HUES64 (cell line): ENCODE data around the gene RASA3.
A peak's percentile ranks its signal among the peaks of the same experiment; 100 is the strongest.

Experiments
- H3K27ac ChIP-seq: 2 replicates; pipeline ENCODE4 v1.7.0; 2013; ENCODE audit warnings: low read depth, low read length, inconsistent platforms
- H3K27me3 ChIP-seq: 2 replicates; pipeline ENCODE4 v1.6.1; 2013; ENCODE audit warnings: mild to moderate bottlenecking, low read length; ENCODE audit not compliant: insufficient read depth
- H3K36me3 ChIP-seq: 2 replicates; pipeline ENCODE4 v1.6.1; 2013; ENCODE audit warnings: mild to moderate bottlenecking, low read length; ENCODE audit not compliant: insufficient read depth
- H3K4me1 ChIP-seq: 2 replicates; pipeline ENCODE4 v1.6.1; 2013; ENCODE audit warnings: mild to moderate bottlenecking, low read length, moderate library complexity; ENCODE audit not compliant: insufficient read depth
- H3K4me3 ChIP-seq: 2 replicates; pipeline ENCODE4 v1.5.1; 2013; ENCODE audit warnings: mild to moderate bottlenecking, low read length, moderate library complexity
- H3K9ac ChIP-seq: 2 replicates; pipeline ENCODE4 v1.6.1; 2013; ENCODE audit warnings: mild to moderate bottlenecking, low read depth, low read length
- H3K9me3 ChIP-seq: 2 replicates; pipeline ENCODE4 v1.6.1; 2013; ENCODE audit warnings: low read depth, low read length; ENCODE audit not compliant: insufficient read depth
- WGBS: fragments of 150-250, 120-280 bp; methylation state at CpG from one replicate; pipeline ENCODE4 v1.1.7; 2013; ENCODE audit warnings: missing lambda C conversion rate; 5-methylcytosine and 5-hydroxymethylcytosine counted together

Gene RASA3

DNA sequence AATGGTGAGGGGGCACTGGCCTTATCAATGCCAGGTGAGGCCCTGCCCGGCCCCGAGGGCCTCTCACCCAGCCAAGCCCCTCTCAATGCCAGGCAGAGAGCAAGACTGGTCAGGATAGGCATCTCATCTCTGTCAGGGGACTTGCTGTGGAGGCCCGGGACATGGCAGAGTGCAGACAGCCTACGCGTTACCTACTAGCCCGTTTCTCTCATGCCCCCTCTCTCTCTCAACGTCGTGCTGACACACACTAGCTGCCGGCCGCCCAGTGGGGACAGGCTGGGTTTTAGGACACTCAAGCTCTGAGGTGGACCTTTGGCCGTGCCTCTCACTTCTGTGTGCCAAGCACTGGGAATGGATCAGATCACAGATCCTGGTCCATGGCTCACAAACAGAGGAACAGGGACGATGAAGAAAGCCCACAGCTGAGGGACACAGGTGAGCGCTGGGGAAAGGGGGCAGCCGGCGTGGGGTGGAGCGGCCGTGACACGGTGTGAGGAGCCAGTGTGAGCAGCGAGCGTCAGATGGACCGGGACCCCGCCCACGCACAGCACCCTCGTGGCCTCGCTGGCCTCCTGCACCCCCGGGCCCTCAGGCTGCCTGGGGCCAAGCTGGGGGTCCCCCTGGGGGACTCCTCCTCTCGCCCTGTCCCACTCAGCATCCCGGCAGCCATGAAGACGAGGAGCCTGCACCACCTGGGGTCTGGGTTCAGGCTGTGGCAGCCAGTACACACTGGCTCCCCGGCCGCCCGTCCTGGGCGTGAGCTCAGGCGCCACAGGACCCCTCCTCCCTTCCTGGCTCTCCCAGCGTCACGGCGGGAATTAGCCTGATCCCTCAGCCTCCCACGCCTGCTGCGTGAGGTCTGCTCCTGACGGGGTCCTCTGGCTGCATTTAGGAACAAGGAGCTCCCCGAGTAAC is 81.6 kb downstream of the RASA3 start:
- no peaks in the 10 kb centered on the region for H3K27me3 ChIP-seq
- H3K36me3 ChIP-seq = no peaks in the 10 kb centered on the region
- no peak overlapping the region for H3K4me3 ChIP-seq
- no peak overlapping the region for H3K9ac ChIP-seq
- 93% methylated on average over 40 of the region's 41 CpGs for WGBS
- H3K27ac ChIP-seq = no peak overlapping the region
- no peaks in the 10 kb centered on the region for H3K9me3 ChIP-seq
- no peaks in the 10 kb centered on the region for H3K4me1 ChIP-seq

DNA sequence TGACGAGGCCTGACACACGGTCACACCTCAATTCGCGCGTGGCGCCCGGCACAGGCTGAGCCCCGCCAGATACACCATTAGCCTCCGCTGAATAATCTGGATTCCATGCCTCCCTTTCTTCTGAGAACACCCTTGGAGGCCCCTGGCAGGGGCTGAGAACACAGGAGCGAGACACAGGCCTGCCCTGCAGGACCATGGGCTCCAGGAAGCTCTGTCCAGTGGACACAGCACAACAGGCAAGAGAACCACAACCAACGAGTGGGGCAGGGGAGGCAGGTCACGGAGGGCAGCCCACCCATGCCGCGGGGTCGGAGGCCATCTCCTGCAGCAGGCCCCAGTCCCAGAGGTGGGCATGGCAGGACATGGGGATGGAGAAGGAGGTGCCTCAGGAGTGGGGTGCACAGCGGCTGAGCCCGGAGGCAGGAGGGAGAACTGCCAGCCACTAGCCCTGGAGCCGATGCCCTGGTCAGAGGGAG is 82.8 kb downstream of the RASA3 start:
- no peak overlapping the region for H3K9ac ChIP-seq
- no peaks in the 10 kb centered on the region for H3K27me3 ChIP-seq
- no peaks in the 10 kb centered on the region for H3K9me3 ChIP-seq
- no peak overlapping the region for H3K27ac ChIP-seq
- H3K4me3 ChIP-seq = no peak overlapping the region
- no peaks in the 10 kb centered on the region for H3K4me1 ChIP-seq
- WGBS = 94% methylated on average over 18 of the region's 18 CpGs
- no peaks in the 10 kb centered on the region for H3K36me3 ChIP-seq

DNA sequence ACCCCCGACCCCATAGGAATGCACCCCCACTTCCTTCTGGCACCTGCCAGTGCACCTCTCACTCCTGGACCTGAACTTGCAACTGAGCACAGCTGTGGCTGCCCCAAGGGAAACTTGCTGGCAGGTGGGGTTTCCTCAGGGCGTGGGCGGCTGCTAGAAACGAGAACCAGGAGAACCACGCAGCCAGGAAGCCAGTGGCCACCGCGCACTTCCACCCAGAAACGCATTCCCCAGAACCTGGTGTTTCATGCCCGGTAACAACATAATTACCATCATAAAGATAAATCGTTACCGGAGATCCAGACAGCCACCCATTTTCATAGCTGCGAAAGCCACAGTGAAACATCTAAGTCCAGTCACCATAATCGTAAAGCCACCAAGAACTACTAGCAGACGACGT is 83.4 kb downstream of the RASA3 start:
- 92% methylated on average over 15 of the region's 15 CpGs for WGBS
- H3K4me1 ChIP-seq = no peaks in the 10 kb centered on the region
- no peak overlapping the region for H3K27ac ChIP-seq
- no peak overlapping the region for H3K9ac ChIP-seq
- no peaks in the 10 kb centered on the region for H3K9me3 ChIP-seq
- H3K36me3 ChIP-seq = no peaks in the 10 kb centered on the region
- no peaks in the 10 kb centered on the region for H3K27me3 ChIP-seq
- H3K4me3 ChIP-seq = no peak overlapping the region

DNA sequence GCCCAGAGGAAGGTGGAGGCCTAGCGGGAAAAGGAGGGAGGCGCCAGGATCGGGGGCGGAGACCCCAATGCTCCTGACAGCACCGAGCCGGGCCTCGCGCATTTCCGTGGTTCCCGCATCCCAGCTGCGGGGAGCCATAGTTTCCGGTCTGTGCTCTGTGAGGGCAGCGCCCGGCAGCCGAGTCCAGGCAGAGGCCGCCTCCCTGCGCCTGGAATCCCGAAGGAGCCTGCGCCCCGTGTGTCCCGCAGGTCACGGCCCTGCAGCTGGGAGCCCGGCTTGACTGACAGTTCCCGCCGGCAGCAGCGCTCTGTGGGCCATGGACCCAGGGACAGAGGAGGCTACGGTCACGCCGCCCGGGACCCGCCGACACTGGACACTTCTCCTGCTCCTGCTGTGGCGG is 84.0 kb downstream of the RASA3 start:
- H3K9me3 ChIP-seq = no peaks in the 10 kb centered on the region
- WGBS = 85% methylated on average over 33 of the region's 33 CpGs
- no peak overlapping the region for H3K27ac ChIP-seq
- no peaks in the 10 kb centered on the region for H3K36me3 ChIP-seq
- H3K4me3 ChIP-seq = no peak overlapping the region
- H3K27me3 ChIP-seq = no peaks in the 10 kb centered on the region
- no peak overlapping the region for H3K9ac ChIP-seq
- no peaks in the 10 kb centered on the region for H3K4me1 ChIP-seq

DNA sequence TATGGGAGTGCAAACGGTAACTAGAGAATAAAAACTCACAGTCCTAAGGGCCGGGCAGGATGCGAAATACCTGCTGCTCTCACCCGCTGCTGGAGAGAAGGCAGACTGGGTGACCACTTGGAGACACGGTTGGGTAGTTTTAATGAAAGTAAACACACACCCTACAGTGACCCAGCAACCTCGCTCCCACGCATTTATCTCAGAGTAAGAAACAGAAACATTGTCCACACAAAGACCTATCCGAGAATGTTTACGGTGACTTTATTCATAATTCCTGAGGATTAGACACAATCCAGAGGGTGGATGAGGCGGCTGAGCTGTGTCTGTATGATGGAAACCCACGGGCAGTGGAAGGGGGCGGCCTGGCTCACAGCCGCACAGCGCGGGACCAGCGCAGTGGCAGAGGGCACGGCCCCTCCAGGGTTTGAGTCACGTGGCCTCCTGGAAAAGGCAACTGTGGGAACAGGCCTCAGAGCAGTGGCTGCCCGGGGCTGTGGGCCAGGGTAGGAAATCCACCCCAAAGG is 85.0 kb downstream of the RASA3 start:
- no peak overlapping the region for H3K27ac ChIP-seq
- WGBS = 94% methylated on average over 19 of the region's 19 CpGs
- no peaks in the 10 kb centered on the region for H3K4me1 ChIP-seq
- H3K9ac ChIP-seq = no peak overlapping the region
- H3K4me3 ChIP-seq = no peak overlapping the region
- H3K27me3 ChIP-seq = no peaks in the 10 kb centered on the region
- no peaks in the 10 kb centered on the region for H3K9me3 ChIP-seq
- H3K36me3 ChIP-seq = no peaks in the 10 kb centered on the region

DNA sequence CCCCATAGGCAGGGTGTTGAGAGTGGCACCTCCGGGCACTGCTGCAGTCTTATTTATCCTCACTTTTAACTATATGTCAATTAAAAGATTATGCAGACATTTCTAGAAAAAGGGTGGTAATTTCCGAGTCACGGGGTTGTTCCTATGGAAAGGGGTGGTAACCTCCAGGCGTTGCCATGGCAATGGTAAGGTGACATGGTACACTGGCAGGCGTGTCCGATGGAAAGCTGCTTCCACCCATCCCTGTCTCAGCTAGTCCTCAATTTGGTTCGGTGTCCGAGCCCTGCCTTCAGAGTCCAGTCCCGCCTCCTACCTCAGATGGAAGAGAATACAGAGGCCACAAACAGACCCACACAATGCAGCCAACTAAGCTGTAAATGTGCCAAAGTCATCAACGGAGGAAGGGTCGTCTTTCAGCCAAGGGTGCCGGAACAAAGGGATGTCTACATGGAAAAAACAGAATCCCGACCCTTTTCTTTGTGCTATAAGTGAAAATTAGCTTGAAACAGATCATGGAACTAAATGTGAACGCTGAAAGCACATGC is 85.9 kb downstream of the RASA3 start:
- 80% methylated on average over 14 of the region's 14 CpGs for WGBS

DNA sequence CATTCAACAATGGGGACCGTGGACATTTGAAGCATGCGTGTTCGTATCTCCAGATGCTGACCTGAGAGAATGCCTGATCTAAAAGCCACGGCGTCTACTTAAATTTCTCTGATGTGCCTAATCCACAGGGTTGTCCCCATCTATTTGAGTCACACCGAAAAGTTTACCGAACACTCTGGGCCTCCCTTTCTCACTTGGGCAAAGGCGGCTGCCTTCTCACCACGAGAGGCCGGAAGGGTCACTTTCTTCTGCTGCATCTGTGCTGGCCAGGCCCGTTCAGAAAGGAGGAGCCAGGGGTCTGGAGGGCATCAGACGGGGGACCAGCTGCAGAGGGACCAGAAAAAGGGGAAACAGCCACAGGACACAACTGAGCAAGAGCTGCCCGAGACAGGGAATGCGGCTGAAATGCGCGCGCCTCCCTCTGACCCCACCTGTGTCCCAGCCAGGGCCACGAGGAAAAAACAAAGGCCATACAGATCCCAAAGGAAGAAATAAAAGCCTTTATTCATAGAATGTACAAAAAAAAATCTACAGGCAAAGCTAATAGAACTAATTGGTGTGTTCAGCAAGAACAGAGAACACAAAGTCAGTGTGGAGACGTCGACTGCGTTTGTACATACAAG is 87.2 kb downstream of the RASA3 start:
- H3K27ac ChIP-seq = peak overlapping the region; percentile 41; the same call in 1 of the 2 replicates
- H3K4me1 ChIP-seq = no peaks in the 10 kb centered on the region
- H3K9ac ChIP-seq = no peak overlapping the region
- WGBS = 58% methylated on average over 20 of the region's 21 CpGs
- H3K9me3 ChIP-seq = no peaks in the 10 kb centered on the region
- no peaks in the 10 kb centered on the region for H3K36me3 ChIP-seq
- no peaks in the 10 kb centered on the region for H3K27me3 ChIP-seq
- no peak overlapping the region for H3K4me3 ChIP-seq

More for the DNA sequence above, 85.9 kb downstream of the RASA3 start:
- Histone ChIP-seq H3K36me3 (no peaks in the 10 kb centered on the region), H3K27me3 (no peaks in the 10 kb centered on the region), H3K4me3 (no peak overlapping the region), H3K9ac (no peak overlapping the region), H3K4me1 (no peaks in the 10 kb centered on the region), H3K27ac (no peak overlapping the region), H3K9me3 (no peaks in the 10 kb centered on the region)

DNA sequence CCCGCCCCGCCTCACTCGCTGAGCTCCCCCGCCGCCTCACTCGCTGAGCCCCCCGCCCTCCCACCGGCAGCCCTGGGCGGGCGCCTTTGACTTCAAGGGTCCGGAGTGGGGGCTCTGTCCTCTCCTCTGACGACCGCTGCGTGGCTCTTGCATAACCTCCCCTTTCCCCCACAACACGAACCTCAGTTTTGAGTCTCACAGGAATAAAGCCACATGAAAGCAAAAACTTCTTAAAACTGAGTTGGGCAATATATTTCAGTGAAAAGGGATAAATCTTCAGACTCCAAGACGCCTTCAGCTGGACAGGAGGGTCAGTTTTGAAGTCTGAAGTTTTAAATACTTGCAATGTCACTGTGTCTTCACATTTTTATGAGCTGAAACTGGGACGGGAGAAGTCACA is 87.9 kb downstream of the RASA3 start:
- peak overlapping the region; percentile 41; the same call in 1 of the 2 replicates for H3K27ac ChIP-seq
- no peaks in the 10 kb centered on the region for H3K36me3 ChIP-seq
- H3K9me3 ChIP-seq = no peaks in the 10 kb centered on the region
- 0 out of 2 replicates have a peak, but pooled peaks cover 5% of the 10 kb centered on the region for H3K4me1 ChIP-seq
- no peak overlapping the region for H3K4me3 ChIP-seq
- H3K9ac ChIP-seq = no peak overlapping the region
- WGBS = 3% methylated on average over 15 of the region's 17 CpGs
- H3K27me3 ChIP-seq = no peaks in the 10 kb centered on the region

DNA sequence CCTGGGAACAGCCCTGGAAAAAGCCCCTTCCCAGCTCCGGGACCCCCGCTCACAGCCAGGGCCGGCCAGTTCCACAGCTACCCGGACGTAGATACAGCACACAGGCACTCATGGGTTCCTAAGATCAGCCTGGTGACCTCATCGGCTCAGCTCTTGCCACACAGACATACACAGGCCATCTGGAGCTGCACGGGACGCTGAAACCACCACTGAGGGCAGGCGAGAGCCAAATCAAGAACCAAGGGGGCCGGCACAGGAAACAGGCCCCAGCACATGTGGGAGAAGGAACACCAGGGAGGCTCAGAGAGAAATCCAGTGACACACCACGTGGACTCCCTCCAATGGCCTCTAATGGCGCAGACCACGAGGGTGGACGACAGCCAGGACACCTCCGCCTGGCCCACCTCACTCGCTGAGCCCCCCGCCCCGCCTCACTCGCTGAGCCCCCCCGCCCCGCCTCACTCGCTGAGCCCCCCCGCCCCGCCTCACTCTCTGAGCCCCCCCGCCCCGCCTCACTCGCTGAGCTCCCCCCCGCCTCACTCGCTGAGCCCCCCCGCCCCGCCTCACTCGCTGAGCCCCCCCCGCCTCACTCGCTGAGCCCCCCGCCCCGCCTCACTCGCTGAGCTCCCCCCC is 88.9 kb downstream of the RASA3 start:
- H3K4me3 ChIP-seq = no peak overlapping the region

DNA sequence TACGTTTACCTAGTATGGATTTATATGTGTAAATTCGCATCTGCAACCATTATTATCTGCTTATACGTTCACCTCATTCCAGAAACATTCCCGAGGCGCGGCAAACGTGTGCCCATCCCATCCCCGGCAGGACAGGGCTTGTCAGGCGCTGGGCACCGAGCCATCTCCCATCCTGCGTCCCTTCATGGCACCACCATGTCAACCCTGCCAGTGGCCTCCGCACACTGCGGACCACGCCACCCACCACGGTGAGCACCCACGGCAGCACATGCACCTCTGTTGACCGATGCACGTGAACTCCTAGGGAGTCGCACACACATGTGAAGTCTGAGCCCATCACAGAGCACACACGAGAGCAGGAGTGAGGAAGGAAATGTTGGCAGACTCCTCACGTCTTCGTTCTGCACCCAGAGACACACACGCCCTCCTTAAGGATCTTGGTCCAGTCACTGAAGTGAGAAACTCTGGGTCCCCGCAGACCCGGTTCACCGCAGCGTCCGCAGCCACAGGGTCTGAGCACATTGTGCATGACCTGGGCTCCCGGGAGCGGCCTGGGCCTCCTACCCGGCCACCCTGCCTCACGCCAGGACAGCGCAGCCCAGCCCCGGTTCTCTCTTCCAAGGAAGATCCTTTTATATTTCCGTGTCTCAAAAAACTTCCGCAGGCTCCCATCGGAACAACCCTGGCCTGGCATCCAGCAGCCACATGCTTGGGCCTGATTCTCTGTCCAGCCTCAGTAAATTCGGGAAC is 90.2 kb downstream of the RASA3 start:
- Histone ChIP-seq H3K27me3 (no peaks in the 10 kb centered on the region), H3K27ac (no peak overlapping the region), H3K4me3 (no peak overlapping the region), H3K4me1 (0 out of 2 replicates have a peak, but pooled peaks cover 5% of the 10 kb centered on the region), H3K36me3 (no peaks in the 10 kb centered on the region), H3K9ac (no peak overlapping the region), H3K9me3 (no peaks in the 10 kb centered on the region)
- WGBS = 93% methylated on average over 38 of the region's 38 CpGs

More for the DNA sequence above, 88.9 kb downstream of the RASA3 start:
- Histone ChIP-seq H3K27ac (no peak overlapping the region), H3K4me1 (0 out of 2 replicates have a peak, but pooled peaks cover 5% of the 10 kb centered on the region), H3K36me3 (no peaks in the 10 kb centered on the region), H3K9ac (no peak overlapping the region), H3K9me3 (no peaks in the 10 kb centered on the region), H3K27me3 (no peaks in the 10 kb centered on the region)
- 24% methylated on average over 13 of the region's 37 CpGs for WGBS
